ENCODE results near the gene RPP21.

Gene RPP21

GRCh38 chr6:30344868-30345671, at the start of gene RPP21:
Gene RPP21, plus strand, starts transcription at chr6:30345156. Its CDS starts 16 bp downstream, at chr6:30345172.
- peak; percentile 77 to 84 (median 80) for DNase-seq (ENCODE audit: low read depth in 3 of 3)

GRCh38 chr6:30295837-30296236, 49.1 kb upstream of the RPP21 start:
- DNase-seq (ENCODE audit: low read depth in 3 of 3) = no peak

GRCh38 chr6:30304002-30304401, 41.0 kb upstream of the RPP21 start:
- DNase-seq (ENCODE audit: low read depth in 3 of 3) = no peak

- DNase-seq (ENCODE audit: low read depth in 3 of 3) = no peak
Measured at GRCh38 chr6:30311101-30311500, 33.9 kb upstream of the RPP21 start.

GRCh38 chr6:30311671-30312070, 33.3 kb upstream of the RPP21 start:
- no peak for DNase-seq (ENCODE audit: low read depth in 3 of 3)

- DNase-seq (ENCODE audit: low read depth in 3 of 3) = no peak
Measured at GRCh38 chr6:30312266-30312665, 32.7 kb upstream of the RPP21 start.

GRCh38 chr6:30312676-30313321, 32.2 kb upstream of the RPP21 start:
- DNase-seq (ENCODE audit: low read depth in 3 of 3) = no peak

GRCh38 chr6:30315156-30315555, 29.8 kb upstream of the RPP21 start:
- no peak for DNase-seq (ENCODE audit: low read depth in 3 of 3)

GRCh38 chr6:30317913-30318589, 26.9 kb upstream of the RPP21 start:
- no peak for DNase-seq (ENCODE audit: low read depth in 3 of 3)

- no peak for DNase-seq (ENCODE audit: low read depth in 3 of 3)
Measured at GRCh38 chr6:30319146-30319835, 25.7 kb upstream of the RPP21 start.

GRCh38 chr6:30321692-30322388, 23.1 kb upstream of the RPP21 start:
- DNase-seq (ENCODE audit: low read depth in 3 of 3) = no peak

GRCh38 chr6:30322527-30323501, 22.1 kb upstream of the RPP21 start:
- no peak for DNase-seq (ENCODE audit: low read depth in 3 of 3)

GRCh38 chr6:30323806-30324205, 21.1 kb upstream of the RPP21 start:
- no peak for DNase-seq (ENCODE audit: low read depth in 3 of 3)

- DNase-seq (ENCODE audit: low read depth in 3 of 3) = peak; percentile 62 to 81 (median 79)
Measured at GRCh38 chr6:30325150-30325872, 19.6 kb upstream of the RPP21 start.

GRCh38 chr6:30325873-30326525, 19.0 kb upstream of the RPP21 start:
- DNase-seq (ENCODE audit: low read depth in 3 of 3) = peak; percentile 43 to 63 (median 51)

- DNase-seq (ENCODE audit: low read depth in 3 of 3) = peak; percentile 67 to 83 (median 80)
Measured at GRCh38 chr6:30326526-30327231, 18.3 kb upstream of the RPP21 start, which contains the start of gene TRIM39. Gene TRIM39, plus strand, starts transcription at chr6:30326927. Its CDS starts 2,391 bp downstream, at chr6:30329318.

- no peak for DNase-seq (ENCODE audit: low read depth in 3 of 3)
Measured at GRCh38 chr6:30327232-30327746, 17.7 kb upstream of the RPP21 start.

- no peak for DNase-seq (ENCODE audit: low read depth in 3 of 3)
Measured at GRCh38 chr6:30328397-30328796, 16.6 kb upstream of the RPP21 start.
